OCI-LY7 (cell line): Measurements from ENCODE around the gene TOPAZ1. TPM values are rescaled to one million over a fixed set of nuclear protein-coding genes. Genes with fewer than 3 reads are reported as not detected.

Experiments
- BruUV-seq: library from RNA; stranded (reverse); fragments of 400-500 nt; replicated peaks from 2 replicates; lab custom pipeline; 2021; lab: Mats Ljungman, UMichigan
- CTCF ChIA-PET: fragments of 300-600 bp; sonication (Branson Sonifier 250); formaldehyde crosslinking; loops from one replicate; lab custom pipeline; 2022; ENCODE audit warnings: antibody characterized with exemption; ENCODE audit not compliant: unreplicated experiment; lab: Charles Lee
- POLR2A ChIA-PET: fragments of 300-600 bp; sonication (Branson Sonifier 250); formaldehyde crosslinking; loops from one replicate; lab custom pipeline; 2022; ENCODE audit warnings: antibody characterized with exemption; lab: Charles Lee
- DNase-seq: peaks from one replicate; pipeline ENCODE4 v3.0.0-alpha.2; 2015; ENCODE audit warnings: low spot score
- H2AFZ ChIP-seq: fragments of 200-600 bp; sonication (generic), shearing (Covaris generic); 2 replicates; pipeline ENCODE4 v1.6.1; 2014; ENCODE audit warnings: mild to moderate bottlenecking, antibody characterized with exemption, low read length, moderate library complexity
- H3K27ac ChIP-seq: fragments of 200-600 bp; sonication (generic); 2 replicates; pipeline ENCODE4 v1.5.1; 2014; ENCODE audit warnings: mixed run types, low read depth, mild to moderate bottlenecking, moderate library complexity, low read length, inconsistent platforms; ENCODE audit not compliant: poor library complexity, severe bottlenecking
- H3K36me3 ChIP-seq: fragments of 200-600 bp; sonication (generic); 2 replicates; pipeline ENCODE4 v1.6.1; 2014; ENCODE audit warnings: mild to moderate bottlenecking, antibody characterized with exemption, low read length, moderate library complexity, mixed read lengths; ENCODE audit not compliant: insufficient read depth
- H3K4me1 ChIP-seq: fragments of 200-600 bp; sonication (generic); 2 replicates; pipeline ENCODE4 v1.5.1; 2014; ENCODE audit warnings: mild to moderate bottlenecking, low read length; ENCODE audit not compliant: insufficient read depth, poor library complexity, severe bottlenecking
- H3K4me2 ChIP-seq: fragments of 200-600 bp; sonication (generic); 2 replicates; pipeline ENCODE4 v1.6.1; 2014; ENCODE audit warnings: mild to moderate bottlenecking, low read length
- H3K4me3 ChIP-seq: fragments of 200-600 bp; sonication (generic); 2 replicates; pipeline ENCODE4 v1.5.1; 2014; ENCODE audit warnings: mild to moderate bottlenecking, low read depth, low read length; ENCODE audit not compliant: poor library complexity, severe bottlenecking
- H3K79me2 ChIP-seq: fragments of 200-600 bp; sonication (generic); 2 replicates; pipeline ENCODE4 v1.6.1; 2016; ENCODE audit warnings: low read depth, mild to moderate bottlenecking, low read length, moderate library complexity, mixed read lengths; ENCODE audit not compliant: insufficient read depth
- H3K9me2 ChIP-seq: fragments of 200-600 bp; sonication (generic); 2 replicates; pipeline ENCODE4 v1.6.1; 2016; ENCODE audit warnings: mild to moderate bottlenecking, low read length, mixed read lengths; ENCODE audit not compliant: insufficient read depth
- H3K9me3 ChIP-seq: fragments of 200-600 bp; sonication (generic); 2 replicates; pipeline ENCODE4 v1.6.1; 2014; ENCODE audit warnings: mild to moderate bottlenecking, mixed run types, low read length, mixed read lengths
- H4K20me1 ChIP-seq: fragments of 200-600 bp; sonication (generic); 2 replicates; pipeline ENCODE4 v1.6.1; 2014; ENCODE audit warnings: mild to moderate bottlenecking, antibody characterized with exemption, low read length, moderate library complexity, mixed read lengths; ENCODE audit not compliant: insufficient read depth
- CTCF ChIP-seq: fragments of 200-600 bp; sonication (generic); conservative IDR thresholded peaks from 2 replicates; pipeline ENCODE4 v1.5.1; 2014; ENCODE audit warnings: mild to moderate bottlenecking, antibody characterized with exemption, low read length, moderate library complexity, mixed read lengths
- EZH2phosphoT487 ChIP-seq: fragments of 200-600 bp; sonication (generic); IDR thresholded peaks from 2 replicates; pipeline ENCODE4 v1.6.1; 2018; ENCODE audit warnings: low read depth, borderline replicate concordance, mild to moderate bottlenecking, mixed run types, antibody characterized with exemption, low read length, moderate library complexity, mixed read lengths
- intact Hi-C: fragments of 100-400 bp; cut with micrococcal nuclease; formaldehyde crosslinking; loops from one replicate; pipeline ENCODE4 v1.10.0; 2022; ENCODE audit not compliant: unreplicated experiment
- total RNA-seq, 2 experiments: library from RNA; depleted of rRNA in 1 of 2; stranded (reverse); fragments of >200 nt in 1 of 2; shearing (Covaris generic) in 1 of 2; gene quantifications; 2 replicates each; pipeline ENCODE4 v1.2.3, GENCODE V29; 2014 to 2022

TOPAZ1 gene
- total RNA-seq, 2 experiments from 2014 or later: not detected

- no peak overlapping the region for H3K4me3 ChIP-seq
- H2AFZ ChIP-seq: no peak overlapping the region
- no peaks in the 10 kb centered on the region for H4K20me1 ChIP-seq
- CTCF ChIA-PET: no interaction called here
- no peak overlapping the region for H3K27ac ChIP-seq
- H3K9me3 ChIP-seq: no peaks in the 10 kb centered on the region
- no peak overlapping the region for H3K4me2 ChIP-seq
- no peak for TF ChIP-seq CTCF
- no peak for TF ChIP-seq EZH2phosphoT487
- BruUV-seq: no TSS peak
- DNase-seq: no peak
- no peaks in the 10 kb centered on the region for H3K9me2 ChIP-seq
- H3K4me1 ChIP-seq: no peaks in the 10 kb centered on the region
- POLR2A ChIA-PET: interaction anchor here (0.7 kb wide), 1 partner anchor 17 kb away, joined by 3 read pairs; no protein-coding TSS in a partner anchor
- no peaks in the 10 kb centered on the region for H3K79me2 ChIP-seq
- H3K36me3 ChIP-seq: peaks cover 16% of the 10 kb centered on the region; the same call in 1 of the 2 replicates
- intact Hi-C loops: no loop called here
Observed at GRCh38 chr3:44359146-44359751, 117.6 kb downstream of the TOPAZ1 start.

- Histone ChIP-seq H3K4me3 (no peak overlapping the region), H3K79me2 (no peaks in the 10 kb centered on the region), H2AFZ (no peak overlapping the region), H3K4me2 (no peak overlapping the region), H3K4me1 (no peaks in the 10 kb centered on the region), H4K20me1 (no peaks in the 10 kb centered on the region), H3K9me2 (no peaks in the 10 kb centered on the region), H3K9me3 (no peaks in the 10 kb centered on the region), H3K27ac (no peak overlapping the region), H3K36me3 (peaks cover 2% of the 10 kb centered on the region; the same call in 1 of the 2 replicates)
- TF ChIP-seq CTCF (no peak), EZH2phosphoT487 (no peak)
- ChIA-PET POLR2A (interaction anchor here (0.6 to 0.8 kb wide), 5 partner anchors 25 to 933 kb away, joined by 3 to 5 read pairs (median 3); partner anchors contain the start of gene TCAIM), CTCF (no interaction called here)
- no peak for DNase-seq
- BruUV-seq: no TSS peak
- intact Hi-C loops: no loop called here
Observed at GRCh38 chr3:44363591-44363990, 121.9 kb downstream of the TOPAZ1 start.

- Histone ChIP-seq H3K4me3 (no peak overlapping the region), H3K36me3 (no peaks in the 10 kb centered on the region), H4K20me1 (no peaks in the 10 kb centered on the region), H3K79me2 (no peaks in the 10 kb centered on the region), H3K4me1 (no peaks in the 10 kb centered on the region), H3K9me2 (no peaks in the 10 kb centered on the region), H3K9me3 (no peaks in the 10 kb centered on the region), H3K4me2 (no peak overlapping the region), H3K27ac (no peak overlapping the region), H2AFZ (no peak overlapping the region)
- no peak for TF ChIP-seq CTCF
- no peak for TF ChIP-seq EZH2phosphoT487
- POLR2A ChIA-PET: interaction anchor here (0.7 kb wide), 1 partner anchor 70 kb away, joined by 10 read pairs; no protein-coding TSS in a partner anchor
- DNase-seq: no peak
- BruUV-seq: no TSS peak
- CTCF ChIA-PET: no interaction called here
- intact Hi-C loops: no loop called here
Observed at GRCh38 chr3:44365952-44366351, 124.3 kb downstream of the TOPAZ1 start.
